HG02970 (cell line): ENCODE data around the gene RNASEL.
"Not testable (repeated sequence)": the region's sequence is repeated elsewhere in the genome, so short reads cannot be mapped to it uniquely, and the experiment has no call there.

Experiments used
- ATAC-seq: cut with Tn5 transposase; IDR thresholded peaks from one replicate; pipeline ENCODE4 v1.9.1; 2021; ENCODE audit warnings: mild to moderate bottlenecking, moderate library complexity, moderate number of reproducible peaks; ENCODE audit not compliant: unreplicated experiment, low FRiP score

Gene RNASEL

DNA sequence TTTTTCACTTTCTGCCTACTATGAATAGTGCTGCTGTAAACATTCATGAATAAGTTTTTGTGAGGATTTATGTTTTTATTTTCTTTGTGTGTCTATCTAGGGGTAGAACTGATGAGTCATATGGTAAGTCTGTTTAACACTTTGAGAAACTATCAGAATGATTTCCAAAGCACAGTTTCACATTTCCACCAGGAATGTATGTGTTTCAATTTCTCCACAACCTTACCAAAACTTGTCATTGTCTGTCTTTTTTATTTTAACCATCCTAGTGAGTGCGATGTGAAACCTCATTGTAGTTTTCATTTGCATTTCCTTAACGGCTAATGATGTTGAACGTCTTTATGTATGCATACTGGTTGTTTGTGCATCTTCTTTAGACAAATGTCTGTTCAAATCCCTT is 23.5 kb downstream of the RNASEL start:
- no peak for ATAC-seq

DNA sequence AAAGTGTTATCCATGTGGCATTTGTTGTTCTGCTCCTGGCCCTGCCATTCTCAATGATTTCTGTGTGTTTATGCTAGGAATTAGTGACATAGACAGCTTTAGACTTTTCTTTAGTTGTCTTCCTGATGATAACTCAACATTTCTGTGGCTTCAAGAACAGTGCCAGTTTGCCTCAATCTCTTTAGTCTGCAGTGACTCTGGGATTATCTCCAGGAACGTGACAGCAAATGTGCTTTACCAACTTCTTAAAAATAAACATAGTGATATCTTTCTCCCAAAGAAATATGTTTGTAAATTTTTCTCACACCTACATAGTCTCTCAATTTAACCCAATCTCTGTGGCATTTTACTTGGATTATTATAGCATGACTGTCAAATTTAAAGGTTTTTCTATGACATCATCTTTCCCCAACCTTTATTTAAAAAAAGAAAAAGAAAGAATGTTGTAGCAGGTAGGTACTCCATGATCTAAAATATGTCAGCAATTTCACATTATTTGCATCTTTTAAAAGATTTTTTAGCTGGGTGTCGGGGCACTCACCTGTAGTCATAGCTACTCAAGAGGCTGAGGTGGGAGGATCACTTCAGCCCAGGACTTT is 24.6 kb downstream of the RNASEL start:
- no peak for ATAC-seq

- ATAC-seq: no peak
Measured at GRCh38 chr1:182563095-182563494, 26.0 kb downstream of the RNASEL start.

GRCh38 chr1:182561456-182561855 is 27.6 kb downstream of the RNASEL start:
- ATAC-seq: no peak

GRCh38 chr1:182560392-182560984 is 28.6 kb downstream of the RNASEL start:
- no peak for ATAC-seq

- no peak for ATAC-seq
Measured at GRCh38 chr1:182556279-182556678, 32.8 kb downstream of the RNASEL start.

DNA sequence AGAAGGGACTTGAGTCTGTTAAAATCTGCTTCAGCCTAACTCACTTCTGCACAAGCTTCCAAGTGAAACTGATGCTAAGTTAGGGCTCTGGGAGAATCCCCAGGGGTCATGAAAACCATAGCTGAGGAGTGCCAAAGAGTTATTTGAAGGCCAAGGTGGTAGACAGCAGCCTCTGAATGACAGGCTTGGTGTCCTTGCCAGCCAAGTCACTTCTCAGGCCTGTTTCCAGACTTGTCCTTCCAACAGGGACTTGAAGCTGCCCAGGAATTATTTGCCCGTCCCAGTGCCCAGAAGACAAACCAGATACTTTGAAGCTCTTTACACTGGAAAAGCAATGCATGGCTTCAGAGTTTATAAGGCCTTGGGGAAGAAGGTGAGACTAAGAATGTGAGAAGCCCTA is 33.6 kb downstream of the RNASEL start:
- no peak for ATAC-seq

DNA sequence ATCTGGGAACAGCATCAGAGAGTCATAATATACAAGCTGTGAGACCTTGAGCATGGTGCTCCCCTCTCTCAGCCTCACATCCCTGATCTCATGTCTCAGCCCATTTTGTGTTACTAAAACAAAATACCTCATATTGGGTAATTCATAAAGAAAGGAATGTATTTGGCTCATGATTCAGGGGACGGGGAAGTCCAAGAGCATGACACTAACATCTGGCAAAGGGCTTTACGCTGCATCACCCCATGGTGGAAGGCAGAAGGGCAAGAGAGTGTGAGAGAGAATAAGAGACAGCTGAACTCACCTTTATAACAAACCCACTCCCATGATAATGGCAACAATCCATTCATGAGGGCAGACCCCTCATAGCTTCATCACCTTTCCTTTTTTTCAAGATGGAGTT is 36.5 kb downstream of the RNASEL start:
- no peak for ATAC-seq

GRCh38 chr1:182549811-182550210 is 39.2 kb downstream of the RNASEL start:
- no peak for ATAC-seq

DNA sequence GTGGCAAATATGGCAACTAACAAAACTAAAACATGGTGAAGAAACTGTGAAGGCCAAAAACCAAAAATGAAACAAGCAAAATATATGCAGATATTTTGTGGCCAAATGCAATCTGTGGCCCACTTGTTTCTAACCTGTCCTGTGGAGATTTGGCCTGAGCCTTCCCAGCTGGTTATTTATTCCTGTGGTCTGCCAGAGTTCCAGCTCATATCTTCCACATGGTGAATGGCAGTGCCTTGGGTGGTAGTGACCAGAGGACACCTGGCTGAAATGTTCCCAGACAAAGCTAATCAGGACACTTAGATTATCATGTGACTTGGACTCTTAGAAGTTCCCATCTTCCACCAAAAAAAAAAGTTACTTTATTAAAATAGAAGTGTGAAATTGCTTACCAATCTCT is 39.7 kb downstream of the RNASEL start:
- no peak for ATAC-seq

DNA sequence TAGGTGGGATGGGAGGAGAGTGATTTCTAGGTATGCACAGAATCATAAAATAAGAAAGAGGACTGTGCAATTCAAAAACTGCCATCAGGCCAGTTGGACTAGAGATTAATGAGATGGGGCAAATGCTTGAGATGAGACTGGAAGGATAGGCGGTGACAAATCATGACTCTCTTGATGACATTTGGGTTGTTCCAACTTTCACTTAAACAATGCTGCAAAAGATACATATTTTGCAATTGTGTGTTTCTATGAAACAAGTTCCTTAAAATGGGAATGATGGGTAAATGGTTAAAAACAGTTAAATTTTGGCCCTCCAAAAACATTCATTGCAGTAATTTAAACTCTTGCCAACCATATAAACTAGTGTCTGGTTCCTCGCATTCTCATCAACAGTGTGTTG is 55.2 kb downstream of the RNASEL start:
- no peak for ATAC-seq

GRCh38 chr1:182528206-182528605 is 60.9 kb downstream of the RNASEL start:
- not testable (repeated sequence) for ATAC-seq

DNA sequence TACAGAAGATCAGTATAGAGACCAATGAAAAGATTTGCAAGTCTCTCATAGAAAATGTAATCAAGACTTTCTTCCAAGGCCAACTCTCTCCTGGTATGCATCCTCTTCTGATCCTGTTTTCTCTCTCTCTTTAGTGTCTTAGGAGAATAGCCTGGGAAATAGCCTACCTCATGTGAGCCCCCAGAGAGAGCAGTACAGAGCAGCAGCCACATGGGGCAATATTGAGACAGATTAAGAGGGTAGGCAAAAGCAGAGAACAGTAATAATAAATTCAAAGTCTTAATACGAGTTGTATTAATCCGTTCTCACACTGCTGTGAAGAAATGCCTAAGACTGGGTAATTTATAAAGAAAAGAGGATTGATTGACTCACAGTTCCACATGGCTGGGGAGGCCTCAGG is 61.4 kb downstream of the RNASEL start:
- ATAC-seq: no peak

DNA sequence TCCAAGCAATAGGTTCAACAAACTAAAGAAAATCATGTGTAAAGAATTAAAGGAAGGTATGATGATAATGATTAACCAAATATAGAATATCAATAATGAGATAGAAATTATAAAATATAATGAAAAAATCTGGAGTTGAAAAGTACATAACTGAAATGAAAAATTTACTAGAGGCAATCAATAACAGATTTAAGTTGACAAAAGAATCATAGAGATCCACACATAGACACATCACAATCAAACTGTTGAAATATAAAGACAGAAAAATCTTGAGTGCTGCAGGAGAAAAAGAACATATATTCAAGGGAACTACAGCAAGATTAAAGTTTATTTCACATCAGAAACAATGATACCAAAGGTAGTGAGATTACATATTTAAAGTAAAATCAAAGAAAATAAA is 63.7 kb downstream of the RNASEL start:
- no peak for ATAC-seq
